HG03139 (cell line): ENCODE measurements around the gene DSG2.

ENCODE experiments used
- ATAC-seq: cut with Tn5 transposase; IDR thresholded peaks from one replicate; pipeline ENCODE4 v1.9.1; 2021; ENCODE audit not compliant: unreplicated experiment

DSG2 gene

DNA sequence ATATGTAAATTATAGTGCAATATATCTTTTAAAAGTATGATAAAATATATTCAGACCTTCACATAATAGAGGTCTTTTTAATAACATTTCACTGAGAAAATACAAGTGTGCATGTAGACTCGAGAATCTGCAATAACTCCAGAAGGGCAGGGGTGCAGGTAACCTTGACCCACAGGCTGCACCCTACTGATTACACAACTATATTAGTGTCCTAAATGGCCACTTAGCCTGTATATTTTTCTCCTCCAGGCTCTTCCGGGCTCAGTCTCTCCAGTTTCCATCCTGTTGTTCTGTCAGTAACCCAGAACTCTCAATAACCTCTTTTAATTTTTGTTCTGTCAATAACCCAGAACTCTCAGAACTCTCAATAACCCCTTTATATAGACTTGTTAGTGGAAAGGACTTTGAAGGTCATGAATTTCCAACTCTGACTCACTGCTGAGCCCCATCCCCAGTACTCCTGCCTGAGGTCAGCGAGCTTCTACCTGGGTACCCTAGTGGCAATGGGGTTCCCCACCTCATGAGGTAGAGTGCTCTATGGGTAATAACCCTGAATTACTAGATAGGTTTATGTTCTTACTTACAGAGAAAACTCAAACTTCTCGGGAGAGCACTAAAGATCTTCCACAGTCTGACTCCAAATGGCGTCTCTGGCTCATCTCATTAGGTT, 85.3 kb downstream of the DSG2 start:
- ATAC-seq, result no peak

GRCh38 chr18:31585991-31586390, 88.0 kb downstream of the DSG2 start:
- ATAC-seq, result no peak

DNA sequence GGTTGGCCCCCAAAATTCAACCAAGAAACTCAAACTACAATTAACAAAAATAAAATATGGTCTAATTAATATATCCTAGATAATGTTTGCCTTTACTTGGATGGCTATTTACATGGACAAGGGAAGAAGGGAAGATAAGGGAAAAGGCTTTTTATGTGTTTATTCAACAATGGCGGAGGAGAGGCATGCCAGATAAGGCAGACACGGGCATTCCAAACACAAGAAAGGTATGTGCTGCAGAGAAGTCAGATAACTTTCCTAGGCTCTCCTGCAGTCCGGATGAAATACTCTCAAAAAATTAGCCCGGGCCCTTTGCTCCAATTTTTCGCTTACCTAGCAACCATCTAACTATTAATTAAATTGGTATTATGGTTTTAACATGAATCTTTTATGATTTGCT, 88.6 kb downstream of the DSG2 start:
- no peak for ATAC-seq

GRCh38 chr18:31587529-31587928, 89.6 kb downstream of the DSG2 start:
- ATAC-seq, result no peak

DNA sequence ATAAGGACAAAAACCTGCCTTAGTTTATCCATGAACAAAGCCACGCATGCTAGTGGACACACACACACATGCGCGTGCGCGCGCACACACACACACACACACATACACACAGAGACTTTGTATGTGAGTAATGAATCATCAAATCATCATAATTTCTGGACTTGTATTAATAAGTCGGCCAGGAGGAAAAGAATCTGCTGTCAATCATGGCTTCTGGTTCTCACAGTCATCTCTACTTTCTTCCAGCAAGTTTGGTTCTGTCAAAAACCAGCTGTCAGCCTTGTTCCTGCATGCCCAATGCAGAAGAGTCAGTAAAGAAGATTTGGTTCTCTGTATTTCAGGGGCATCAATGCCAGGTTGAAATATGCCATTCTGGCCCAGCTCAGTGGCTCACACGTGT, 92.6 kb downstream of the DSG2 start:
- ATAC-seq, result no peak

DNA sequence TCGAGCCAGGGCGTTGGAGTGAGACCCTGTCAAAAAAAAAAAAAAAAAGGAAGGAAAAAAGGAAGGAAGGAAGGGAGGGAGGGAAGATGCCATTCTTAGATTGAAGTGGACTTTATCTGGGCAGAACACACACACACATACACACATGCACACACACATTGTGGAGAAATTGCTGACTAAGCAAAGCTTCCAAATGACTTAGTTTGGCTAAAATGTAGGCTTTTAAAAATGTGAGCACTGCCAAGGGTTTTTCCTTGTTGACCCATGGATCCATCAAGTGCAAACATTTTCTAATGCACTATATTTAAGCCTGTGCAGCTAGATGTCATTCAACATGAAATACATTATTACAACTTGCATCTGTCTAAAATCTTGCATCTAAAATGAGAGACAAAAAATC, 93.1 kb downstream of the DSG2 start:
- ATAC-seq, result no peak

GRCh38 chr18:31591628-31592027, 93.7 kb downstream of the DSG2 start, which contains the start of gene TTR:
Gene TTR, plus strand, starts transcription at chr18:31591877. Its CDS starts 26 bp downstream, at chr18:31591903.
- ATAC-seq, result no peak

DNA sequence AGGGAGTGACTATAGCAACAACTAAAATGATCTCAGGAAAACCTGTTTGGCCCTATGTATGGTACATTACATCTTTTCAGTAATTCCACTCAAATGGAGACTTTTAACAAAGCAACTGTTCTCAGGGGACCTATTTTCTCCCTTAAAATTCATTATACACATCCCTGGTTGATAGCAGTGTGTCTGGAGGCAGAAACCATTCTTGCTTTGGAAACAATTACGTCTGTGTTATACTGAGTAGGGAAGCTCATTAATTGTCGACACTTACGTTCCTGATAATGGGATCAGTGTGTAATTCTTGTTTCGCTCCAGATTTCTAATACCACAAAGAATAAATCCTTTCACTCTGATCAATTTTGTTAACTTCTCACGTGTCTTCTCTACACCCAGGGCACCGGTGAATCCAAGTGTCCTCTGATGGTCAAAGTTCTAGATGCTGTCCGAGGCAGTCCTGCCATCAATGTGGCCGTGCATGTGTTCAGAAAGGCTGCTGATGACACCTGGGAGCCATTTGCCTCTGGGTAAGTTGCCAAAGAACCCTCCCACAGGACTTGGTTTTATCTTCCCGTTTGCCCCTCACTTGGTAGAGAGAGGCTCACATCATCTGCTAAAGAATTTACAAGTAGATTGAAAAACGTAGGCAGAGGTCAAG, 94.7 kb downstream of the DSG2 start:
- no peak for ATAC-seq

DNA sequence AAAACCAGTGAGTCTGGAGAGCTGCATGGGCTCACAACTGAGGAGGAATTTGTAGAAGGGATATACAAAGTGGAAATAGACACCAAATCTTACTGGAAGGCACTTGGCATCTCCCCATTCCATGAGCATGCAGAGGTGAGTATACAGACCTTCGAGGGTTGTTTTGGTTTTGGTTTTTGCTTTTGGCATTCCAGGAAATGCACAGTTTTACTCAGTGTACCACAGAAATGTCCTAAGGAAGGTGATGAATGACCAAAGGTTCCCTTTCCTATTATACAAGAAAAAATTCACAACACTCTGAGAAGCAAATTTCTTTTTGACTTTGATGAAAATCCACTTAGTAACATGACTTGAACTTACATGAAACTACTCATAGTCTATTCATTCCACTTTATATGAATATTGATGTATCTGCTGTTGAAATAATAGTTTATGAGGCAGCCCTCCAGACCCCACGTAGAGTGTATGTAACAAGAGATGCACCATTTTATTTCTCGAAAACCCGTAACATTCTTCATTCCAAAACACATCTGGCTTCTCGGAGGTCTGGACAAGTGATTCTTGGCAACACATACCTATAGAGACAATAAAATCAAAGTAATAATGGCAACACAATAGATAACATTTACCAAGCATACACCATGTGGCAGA, 97.3 kb downstream of the DSG2 start:
- no peak for ATAC-seq

DNA sequence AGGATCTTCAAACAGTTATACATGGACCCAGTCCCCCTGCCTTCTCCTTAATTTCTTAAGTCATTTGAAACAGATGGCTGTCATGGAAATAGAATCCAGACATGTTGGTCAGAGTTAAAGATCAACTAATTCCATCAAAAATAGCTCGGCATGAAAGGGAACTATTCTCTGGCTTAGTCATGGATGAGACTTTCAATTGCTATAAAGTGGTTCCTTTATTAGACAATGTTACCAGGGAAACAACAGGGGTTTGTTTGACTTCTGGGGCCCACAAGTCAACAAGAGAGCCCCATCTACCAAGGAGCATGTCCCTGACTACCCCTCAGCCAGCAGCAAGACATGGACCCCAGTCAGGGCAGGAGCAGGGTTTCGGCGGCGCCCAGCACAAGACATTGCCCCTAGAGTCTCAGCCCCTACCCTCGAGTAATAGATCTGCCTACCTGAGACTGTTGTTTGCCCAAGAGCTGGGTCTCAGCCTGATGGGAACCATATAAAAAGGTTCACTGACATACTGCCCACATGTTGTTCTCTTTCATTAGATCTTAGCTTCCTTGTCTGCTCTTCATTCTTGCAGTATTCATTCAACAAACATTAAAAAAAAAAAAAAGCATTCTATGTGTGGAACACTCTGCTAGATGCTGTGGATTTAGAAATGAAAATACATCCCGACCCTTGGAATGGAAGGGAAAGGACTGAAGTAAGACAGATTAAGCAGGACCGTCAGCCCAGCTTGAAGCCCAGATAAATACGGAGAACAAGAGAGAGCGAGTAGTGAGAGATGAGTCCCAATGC, 98.3 kb downstream of the DSG2 start:
- no peak for ATAC-seq

GRCh38 chr18:31598021-31598805, 100.2 kb downstream of the DSG2 start:
- ATAC-seq, result no peak
